Posterior vena cava (tissue), 2 donors: Measurements from ENCODE around the gene GLYATL2. TPM values are rescaled to one million over a fixed set of nuclear protein-coding genes. Genes with fewer than 3 reads are reported as not detected.

Experiments
- DNase-seq: peaks from one replicate; pipeline ENCODE4 v3.0.0-alpha.2; 2020; ENCODE audit warnings: low spot score
- intact Hi-C, 2 donors: fragments of 100-400 bp; cut with DNase I; formaldehyde crosslinking; loops; one replicate each; pipeline versions ENCODE4 v1.14.1 to v1.14.2; 2022 to 2023
- long read RNA-seq, 2 donors: library from polyadenylated mRNA; unstranded; transcript quantifications; one replicate each; pipeline ENCODE4 v2.0.0, GENCODE V29; 2020 to 2021
- total RNA-seq, 2 donors: library from RNA; stranded (reverse); fragmentation: NEBNext Ultra II Directional; extraction: Animal tissue kit (Norgen Biotek cat#: 25700); gene quantifications; one replicate each; pipeline ENCODE4 v1.2.1, GENCODE V29; 2021
- donor health status: DM: yes; HTN: yes; CAD: no.
- donor health status: DM: yes; HTN: yes; CAD: no.

The GLYATL2 gene
- total RNA-seq: not detected
- long read RNA-seq, donor 1: 0 reads
- long read RNA-seq, donor 2: 0 reads

- no peak for DNase-seq
- intact Hi-C loops: no loop called here
These were observed at the start of gene GLYATL2 for GRCh38 chr11:58844361-58845005. TSS of gene GLYATL2 (minus strand) at chr11:58844704. CDS start at chr11:58839612, 5,092 bp downstream.

GRCh38 chr11:58893899-58894298 lies 49.4 kb upstream of the GLYATL2 start:
- intact Hi-C loops: no loop called here
- no peak for DNase-seq

- intact Hi-C loops: no loop called here
These were observed 44.1 kb upstream of the GLYATL2 start for GRCh38 chr11:58888579-58888978.

GRCh38 chr11:58887452-58887851 lies 42.9 kb upstream of the GLYATL2 start:
- DNase-seq: no peak
- intact Hi-C loops: no loop called here

More at GRCh38 chr11:58888579-58888978, 44.1 kb upstream of the GLYATL2 start:
- no peak for DNase-seq

- no peak for DNase-seq
- intact Hi-C loops: no loop called here
These were observed 36.1 kb upstream of the GLYATL2 start for GRCh38 chr11:58880625-58881024.

- intact Hi-C loops: no loop called here
- no peak for DNase-seq
These were observed 35.7 kb upstream of the GLYATL2 start for GRCh38 chr11:58880166-58880565.

- no peak for DNase-seq
- intact Hi-C loops: no loop called here
These were observed 23.1 kb upstream of the GLYATL2 start for GRCh38 chr11:58867556-58867955.

GRCh38 chr11:58866788-58867187 lies 22.3 kb upstream of the GLYATL2 start:
- DNase-seq: no peak
- intact Hi-C loops: no loop called here

GRCh38 chr11:58864335-58864734 lies 19.8 kb upstream of the GLYATL2 start:
- intact Hi-C loops: no loop called here
- no peak for DNase-seq

- DNase-seq: no peak
- intact Hi-C loops: no loop called here
These were observed 19.2 kb upstream of the GLYATL2 start for GRCh38 chr11:58863697-58864096.

GRCh38 chr11:58861533-58861932 lies 17.0 kb upstream of the GLYATL2 start:
- intact Hi-C loops: no loop called here

GRCh38 chr11:58856806-58857205 lies 12.3 kb upstream of the GLYATL2 start:
- no peak for DNase-seq
- intact Hi-C loops: no loop called here

More at GRCh38 chr11:58861533-58861932, 17.0 kb upstream of the GLYATL2 start:
- no peak for DNase-seq

GRCh38 chr11:58845386-58845785 lies 882 bp upstream of the GLYATL2 start:
- intact Hi-C loops: no loop called here
- DNase-seq: no peak

GRCh38 chr11:58837707-58838388 lies 6.7 kb downstream of the GLYATL2 start:
- intact Hi-C loops: no loop called here

GRCh38 chr11:58832056-58832645 lies 12.4 kb downstream of the GLYATL2 start:
- DNase-seq: no peak
- intact Hi-C loops: no loop called here

More at GRCh38 chr11:58837707-58838388, 6.7 kb downstream of the GLYATL2 start:
- DNase-seq: no peak

GRCh38 chr11:58830673-58831301 lies 13.7 kb downstream of the GLYATL2 start:
- DNase-seq: no peak
- intact Hi-C loops: no loop called here

GRCh38 chr11:58829786-58830185 lies 14.7 kb downstream of the GLYATL2 start:
- no peak for DNase-seq
- intact Hi-C loops: no loop called here

GRCh38 chr11:58813693-58814092 lies 30.8 kb downstream of the GLYATL2 start:
- no peak for DNase-seq
- intact Hi-C loops: no loop called here

GRCh38 chr11:58811499-58811898 lies 33.0 kb downstream of the GLYATL2 start:
- intact Hi-C loops: no loop called here

GRCh38 chr11:58807343-58807742 lies 37.2 kb downstream of the GLYATL2 start:
- no peak for DNase-seq
- intact Hi-C loops: no loop called here

More at GRCh38 chr11:58811499-58811898, 33.0 kb downstream of the GLYATL2 start:
- DNase-seq: no peak
